ENCODE results near the gene POLR3GL. TPM values are rescaled to one million over a fixed set of nuclear protein-coding genes. Genes with fewer than 3 reads are reported as not detected.
A peak's percentile ranks its signal among the peaks of the same experiment; 100 is the strongest.

POLR3GL gene
- total and polyA plus RNA-seq, 2 experiments from 2014 or later = 17.4 to 37.9 TPM

GRCh38 chr1:145956361-145956760 lies 8.1 kb upstream of the POLR3GL start:
- Histone ChIP-seq H3K9me2 (ENCODE audit: insufficient read depth) (no peaks in the 10 kb centered on the region), H3K4me3 (peak overlapping the region; percentile 80), H3K36me3 (ENCODE audit: low read depth) (0 out of 2 replicates have a peak, but pooled peaks cover 6% of the 10 kb centered on the region), H3K4me1 (ENCODE audit: insufficient read depth) (peaks cover 28% of the 10 kb centered on the region), H3K79me2 (ENCODE audit: insufficient read depth) (peaks cover 59% of the 10 kb centered on the region), H3K27ac (peak overlapping the region; percentile 88), H3F3A (ENCODE audit: insufficient read depth) (peaks cover 40% of the 10 kb centered on the region), H3K9ac (peak overlapping the region; percentile 88), H3K4me2 (ENCODE audit: unreplicated experiment) (peak overlapping the region; percentile 99), H3K9me3 (ENCODE audit: low read depth) (no peaks in the 10 kb centered on the region), H4K20me1 (ENCODE audit: insufficient read depth) (no peaks in the 10 kb centered on the region), H2AFZ (peak overlapping the region; percentile 68), H3K27me3 (replicated peaks; ENCODE audit: insufficient read depth) (no peaks in the 10 kb centered on the region)
- TF ChIP-seq EZH2 (IDR thresholded peaks at IDR 0.05; ENCODE audit: insufficient read depth, poor library complexity, severe bottlenecking) (no peak), EZH2phosphoT487 (IDR thresholded peaks at IDR 0.05; ENCODE audit: insufficient read depth, low read depth) (no peak)
- in situ Hi-C loops (cut with MboI) = no loop called here
- DNase-seq = no peak

GRCh38 chr1:145956781-145957442 lies 7.6 kb upstream of the POLR3GL start:
- Histone ChIP-seq H3K9ac (peak overlapping the region; percentile 88), H3K27me3 (replicated peaks; ENCODE audit: insufficient read depth) (no peaks in the 10 kb centered on the region), H3K9me2 (ENCODE audit: insufficient read depth) (no peaks in the 10 kb centered on the region), H3K79me2 (ENCODE audit: insufficient read depth) (peaks cover 54% of the 10 kb centered on the region), H3K27ac (peak overlapping the region; percentile 88), H3F3A (ENCODE audit: insufficient read depth) (peaks cover 40% of the 10 kb centered on the region), H3K4me3 (peak overlapping the region; percentile 80), H3K4me1 (ENCODE audit: insufficient read depth) (peaks cover 28% of the 10 kb centered on the region), H4K20me1 (ENCODE audit: insufficient read depth) (no peaks in the 10 kb centered on the region), H3K9me3 (ENCODE audit: low read depth) (no peaks in the 10 kb centered on the region), H3K36me3 (ENCODE audit: low read depth) (0 out of 2 replicates have a peak, but pooled peaks cover 4% of the 10 kb centered on the region), H2AFZ (peak overlapping the region; percentile 68), H3K4me2 (ENCODE audit: unreplicated experiment) (peak overlapping the region; percentile 99)
- TF ChIP-seq EZH2 (IDR thresholded peaks at IDR 0.05; ENCODE audit: insufficient read depth, poor library complexity, severe bottlenecking) = no peak
- TF ChIP-seq EZH2phosphoT487 (IDR thresholded peaks at IDR 0.05; ENCODE audit: insufficient read depth, low read depth) = no peak
- 0 to 1% methylated on average over 3 of the region's 3 CpGs for WGBS, 2 experiments (ENCODE audit: low coverage in 1 of 2, low lambda C conversion rate in 2 of 2, missing lambda C conversion rate in 2 of 2)
- DNase-seq = peak; percentile 61
- in situ Hi-C loops (cut with MboI) = no loop called here

- H3F3A ChIP-seq (ENCODE audit: insufficient read depth) = peaks cover 40% of the 10 kb centered on the region
- peaks cover 29% of the 10 kb centered on the region for H3K4me1 ChIP-seq (ENCODE audit: insufficient read depth)
- no peak for TF ChIP-seq EZH2phosphoT487 (IDR thresholded peaks at IDR 0.05; ENCODE audit: insufficient read depth, low read depth)
- no peak for TF ChIP-seq EZH2 (IDR thresholded peaks at IDR 0.05; ENCODE audit: insufficient read depth, poor library complexity, severe bottlenecking)
- no peaks in the 10 kb centered on the region for H3K36me3 ChIP-seq (ENCODE audit: low read depth)
- 1 to 2% methylated on average over 46 to 60 of the region's 60 CpGs for WGBS, 2 experiments (ENCODE audit: low coverage in 1 of 2, low lambda C conversion rate in 2 of 2, missing lambda C conversion rate in 2 of 2)
- peak within 1 kb of the TSS; percentile 88 for H3K27ac ChIP-seq
- in situ Hi-C loops (cut with MboI) = no loop called here
- no peaks in the 10 kb centered on the region for H4K20me1 ChIP-seq (ENCODE audit: insufficient read depth)
- H3K4me2 ChIP-seq (ENCODE audit: unreplicated experiment) = peak within 1 kb of the TSS; percentile 99
- H3K9ac ChIP-seq = peak within 1 kb of the TSS; percentile 88
- H3K79me2 ChIP-seq (ENCODE audit: insufficient read depth) = peaks cover 46% of the 10 kb centered on the region
- H3K9me3 ChIP-seq (ENCODE audit: low read depth) = no peaks in the 10 kb centered on the region
- no peaks in the 10 kb centered on the region for H3K27me3 ChIP-seq (replicated peaks; ENCODE audit: insufficient read depth)
- H3K9me2 ChIP-seq (ENCODE audit: insufficient read depth) = no peaks in the 10 kb centered on the region
- H3K4me3 ChIP-seq = peak within 1 kb of the TSS; percentile 80
- H2AFZ ChIP-seq = peak within 1 kb of the TSS; percentile 68
- DNase-seq = peak; percentile 99
Observed at GRCh38 chr1:145957443-145958319, 6.8 kb upstream of the POLR3GL start, which contains the start of gene LIX1L. LIX1L (minus strand) TSS chr1:145958017; CDS start chr1:145957927, 90 bp downstream.

- Histone ChIP-seq H3F3A (ENCODE audit: insufficient read depth) (peaks cover 50% of the 10 kb centered on the region), H3K36me3 (ENCODE audit: low read depth) (no peaks in the 10 kb centered on the region), H3K9ac (no peak overlapping the region; the same call in 1 of the 2 replicates), H3K27me3 (replicated peaks; ENCODE audit: insufficient read depth) (no peaks in the 10 kb centered on the region), H4K20me1 (ENCODE audit: insufficient read depth) (no peaks in the 10 kb centered on the region), H3K27ac (peak overlapping the region; percentile 88; the same call in 1 of the 2 replicates), H3K9me3 (ENCODE audit: low read depth) (no peaks in the 10 kb centered on the region), H3K4me2 (ENCODE audit: unreplicated experiment) (peak overlapping the region; percentile 66), H3K4me1 (ENCODE audit: insufficient read depth) (peaks cover 40% of the 10 kb centered on the region), H2AFZ (no peak overlapping the region), H3K9me2 (ENCODE audit: insufficient read depth) (no peaks in the 10 kb centered on the region), H3K4me3 (no peak overlapping the region), H3K79me2 (ENCODE audit: insufficient read depth) (peaks cover 35% of the 10 kb centered on the region)
- TF ChIP-seq EZH2phosphoT487 (IDR thresholded peaks at IDR 0.05; ENCODE audit: insufficient read depth, low read depth) (no peak), EZH2 (IDR thresholded peaks at IDR 0.05; ENCODE audit: insufficient read depth, poor library complexity, severe bottlenecking) (no peak)
- DNase-seq = no peak
- in situ Hi-C loops (cut with MboI) = no loop called here
Observed at GRCh38 chr1:145958734-145959133, 5.8 kb upstream of the POLR3GL start.

All from GM23248 (cell line).